NCI-H2227 treated with DMSO at 0.1 percent for 48 hours (cell line): ENCODE measurements around the gene NAA16.
"Not testable (repeated sequence)": the region's sequence is repeated elsewhere in the genome, so short reads cannot be mapped to it uniquely, and the experiment has no call there.

Experiments
- DNase-seq: peaks from one replicate; lab custom pipeline; 2025; lab: John Stamatoyannopoulos, UW

Gene NAA16

GRCh38 chr13:41409611-41410010 is 98.5 kb downstream of the NAA16 start:
- no peak for DNase-seq

- no peak for DNase-seq
Observed at GRCh38 chr13:41411060-41411459, 100.0 kb downstream of the NAA16 start.

DNA sequence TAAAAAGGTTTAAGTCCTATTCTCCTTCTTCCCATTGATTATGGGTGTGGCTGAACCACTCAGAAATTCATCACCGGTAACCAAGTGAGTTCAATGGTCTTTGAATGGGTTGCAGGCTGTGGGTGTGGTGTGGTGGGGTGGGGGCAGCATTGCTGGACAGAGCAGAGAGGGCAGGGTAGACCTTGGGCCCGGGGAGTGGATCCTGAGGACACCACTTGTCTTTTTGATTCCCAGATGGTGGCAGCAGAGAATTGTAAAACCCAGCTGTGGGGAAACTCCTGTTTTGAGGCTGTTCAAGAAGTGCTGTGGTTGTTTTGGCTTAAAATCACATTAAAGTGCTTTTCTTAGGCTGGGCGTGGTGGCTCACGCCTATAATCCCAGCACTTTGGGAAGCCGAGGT is 100.5 kb downstream of the NAA16 start:
- no peak for DNase-seq

DNA sequence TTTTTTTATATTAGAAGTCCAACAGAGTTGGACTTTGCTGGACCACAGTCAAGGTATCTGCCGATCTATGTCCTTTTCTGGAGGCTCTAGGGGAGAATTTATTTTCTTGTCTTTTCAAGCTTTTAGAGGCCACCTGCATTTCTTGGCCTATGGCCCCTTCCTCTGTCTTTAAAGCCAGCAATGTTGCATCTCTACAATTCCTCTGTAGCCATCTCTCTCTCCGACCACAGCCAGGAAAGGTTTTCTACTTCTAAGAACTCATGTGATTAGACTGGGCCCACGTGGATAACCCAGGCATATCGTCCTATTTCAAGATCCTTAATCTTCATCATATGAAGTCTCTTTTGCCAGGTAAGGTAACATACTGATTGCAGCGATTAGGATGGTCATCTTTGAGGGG is 102.8 kb downstream of the NAA16 start:
- DNase-seq = no peak

DNA sequence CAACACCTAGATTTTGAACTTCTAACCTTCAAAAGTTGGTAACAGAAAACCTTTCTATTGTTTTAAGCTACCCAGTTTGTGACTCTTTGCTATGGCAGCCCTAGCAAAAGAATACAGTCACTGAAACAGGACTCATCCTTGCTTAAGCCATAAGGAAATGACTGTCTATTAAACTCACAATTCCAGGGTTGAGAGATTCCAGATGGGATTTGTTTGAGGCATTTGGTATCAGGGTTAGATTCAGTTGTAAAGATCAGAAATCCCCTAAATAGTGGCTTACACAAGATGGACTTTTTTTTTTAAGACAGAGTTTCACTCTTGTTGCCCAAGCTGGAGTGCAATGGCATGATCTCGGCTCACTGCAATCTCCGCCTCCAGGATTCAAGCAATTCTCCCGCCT is 105.2 kb downstream of the NAA16 start:
- DNase-seq = no peak

- no peak for DNase-seq
Observed at GRCh38 chr13:41418027-41418426, 107.0 kb downstream of the NAA16 start.

DNA sequence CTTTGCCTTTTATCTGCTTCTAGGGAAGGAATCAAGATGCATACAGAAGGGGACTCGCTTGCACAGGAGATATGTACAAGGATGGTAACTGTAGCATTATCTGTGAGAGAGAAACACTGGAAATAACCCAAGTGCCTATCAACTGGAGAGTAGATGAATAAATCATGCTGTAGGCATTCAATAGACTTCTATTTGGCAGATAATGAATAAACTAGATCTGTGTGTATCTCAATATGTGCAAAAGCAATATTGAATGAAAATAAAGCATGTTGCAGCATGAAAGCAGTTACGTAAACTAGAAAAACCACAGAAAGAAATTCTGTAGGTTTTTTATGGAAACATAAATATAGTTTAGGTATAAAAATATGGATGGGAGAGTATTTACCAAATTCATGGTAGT is 107.7 kb downstream of the NAA16 start:
- DNase-seq = no peak

GRCh38 chr13:41419206-41419605 is 108.1 kb downstream of the NAA16 start:
- no peak for DNase-seq

- no peak for DNase-seq
Observed at GRCh38 chr13:41420146-41420545, 109.1 kb downstream of the NAA16 start.

DNA sequence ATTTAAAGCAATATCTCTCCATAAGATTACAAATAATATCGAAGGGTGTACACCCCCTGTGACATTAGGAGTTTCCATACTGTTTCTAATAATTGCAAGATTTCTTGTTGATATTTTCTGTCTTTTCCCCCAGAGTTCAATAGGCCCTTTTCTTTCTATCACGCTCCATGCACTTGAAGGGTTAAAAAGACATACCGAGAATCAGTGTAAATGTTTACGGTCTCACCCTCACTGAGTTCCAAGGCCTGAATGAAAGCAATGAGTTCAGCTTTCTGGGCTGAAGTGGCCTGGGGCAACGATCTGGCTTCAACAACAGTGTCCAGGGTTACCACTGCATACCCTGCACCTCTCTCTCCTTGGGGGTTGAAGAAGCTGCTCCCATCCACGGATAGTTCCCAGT is 110.3 kb downstream of the NAA16 start:
- DNase-seq = not testable (repeated sequence)

DNA sequence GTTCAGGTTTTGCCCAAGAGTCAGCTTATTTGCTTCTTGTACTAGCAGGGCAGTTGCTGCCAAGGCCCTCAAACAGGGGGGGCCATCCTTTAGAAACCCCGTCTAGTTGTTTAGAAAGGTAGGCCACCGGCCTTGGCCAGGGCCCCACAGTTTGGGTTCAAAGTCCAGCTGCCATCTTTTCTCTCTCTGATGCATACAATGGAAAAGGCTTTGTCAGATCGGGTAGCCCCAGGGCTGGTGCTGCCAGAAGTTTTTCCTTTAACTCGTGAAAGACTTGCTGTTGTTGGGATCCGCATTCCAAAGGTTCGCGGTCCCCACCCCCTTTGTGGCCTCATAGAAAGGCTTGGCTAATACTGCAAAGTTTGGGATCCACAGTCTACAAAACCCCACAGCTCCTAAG is 110.9 kb downstream of the NAA16 start:
- not testable (repeated sequence) for DNase-seq

- not testable (repeated sequence) for DNase-seq
Observed at GRCh38 chr13:41423259-41423658, 112.2 kb downstream of the NAA16 start.

- DNase-seq = not testable (repeated sequence)
Observed at GRCh38 chr13:41424675-41425074, 113.6 kb downstream of the NAA16 start.

- no peak for DNase-seq
Observed at GRCh38 chr13:41426047-41426446, 115.0 kb downstream of the NAA16 start.
